Measurements from ENCODE around the gene RANBP1. TPM values are rescaled to one million over a fixed set of nuclear protein-coding genes. Genes with fewer than 3 reads are reported as not detected.

Gene RANBP1
- total RNA-seq, 1 experiment from 2014 or later = 522 TPM

DNA sequence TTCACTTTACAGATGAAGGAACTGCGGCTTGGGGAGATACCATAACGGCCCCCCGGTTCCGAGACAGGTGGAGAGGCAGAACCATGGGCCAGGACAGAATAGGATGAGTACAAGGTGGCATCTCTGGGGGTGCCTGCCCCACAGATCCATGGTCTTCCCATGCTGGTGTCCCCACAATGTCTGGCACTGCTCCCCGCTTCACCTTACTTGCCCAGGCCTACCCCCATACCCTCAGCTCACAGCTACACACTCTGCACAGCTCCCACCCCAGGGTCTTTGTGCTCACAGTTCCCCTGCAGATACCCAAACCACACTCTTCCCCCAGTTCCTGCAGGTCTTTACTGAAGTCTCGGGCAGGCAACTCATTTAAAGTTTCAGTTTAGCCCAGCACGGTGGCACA, 47.3 kb upstream of the RANBP1 start:
- Histone ChIP-seq H2BK12ac (ENCODE audit: insufficient read length, low read depth, low read length) (no peak overlapping the region), H2BK5ac (ENCODE audit: insufficient read length, low read length) (no peak overlapping the region), H4K5ac (ENCODE audit: insufficient read length, low read depth, low read length) (no peak overlapping the region), H3K9me3 (ENCODE audit: control insufficient read depth, low read depth, low read length) (no peaks in the 10 kb centered on the region), H4K8ac (replicated peaks; ENCODE audit: insufficient read length, low read depth, low read length) (no peak overlapping the region), H2BK20ac (ENCODE audit: low read depth, low read length, poor library complexity, severe bottlenecking) (no peak overlapping the region), H3K4me1 (ENCODE audit: insufficient read depth, low read length) (no peaks in the 10 kb centered on the region), H2AK5ac (ENCODE audit: insufficient read length, low read length) (no peak overlapping the region), H3K18ac (ENCODE audit: insufficient read length, low read depth, low read length) (no peak overlapping the region), H4K20me1 (ENCODE audit: control insufficient read depth, insufficient read depth, insufficient read length) (no peaks in the 10 kb centered on the region), H3K56ac (ENCODE audit: insufficient read length, low read depth, low read length) (no peak overlapping the region), H3K27ac (ENCODE audit: insufficient read length, low read depth, low read length) (no peak overlapping the region), H3T11ph (ENCODE audit: low read length) (no peak overlapping the region), H3K23me2 (ENCODE audit: insufficient read length, low read depth, low read length, poor library complexity, severe bottlenecking) (no peaks in the 10 kb centered on the region), H4K91ac (ENCODE audit: insufficient read length, low read depth, low read length) (no peak overlapping the region), H2BK120ac (ENCODE audit: low read depth, low read length, poor library complexity, severe bottlenecking) (no peak overlapping the region), H3K23ac (ENCODE audit: insufficient read length, low read depth, low read length) (no peak overlapping the region), H3K4me2 (ENCODE audit: insufficient read depth, insufficient read length, low read length) (no peak overlapping the region), H3K79me1 (ENCODE audit: insufficient read depth, low read depth, low read length, poor library complexity, severe bottlenecking) (no peaks in the 10 kb centered on the region), H2AFZ (ENCODE audit: low read length) (no peak overlapping the region), H3K4ac (ENCODE audit: low read depth, low read length) (no peak overlapping the region), H3K79me2 (ENCODE audit: insufficient read depth, low read length) (no peaks in the 10 kb centered on the region), H3K27me3 (ENCODE audit: insufficient read depth, low read length) (no peaks in the 10 kb centered on the region; the same call in 1 of the 2 replicates), H2BK15ac (ENCODE audit: low read depth, low read length) (no peak overlapping the region), H3K14ac (ENCODE audit: insufficient read depth, low read length) (no peak overlapping the region), H3K9ac (ENCODE audit: extremely low read depth, insufficient read length, low read length) (no peak overlapping the region)
- peak overlapping the region in 1 of 3 experiments; percentile 46; a peak in 1 of 7 replicates for H3K27ac Mint-ChIP-seq
- no peak for DNase-seq
- no peak overlapping the region for H3K4me3 Mint-ChIP-seq
- no peaks in the 10 kb centered on the region for H3K4me1 Mint-ChIP-seq
- WGBS (ENCODE audit: extremely low coverage, insufficient read length, low lambda C conversion rate) = no CpG with 5 or more reads among the region's 7 CpGs
- TF ChIP-seq, protein P1, sequence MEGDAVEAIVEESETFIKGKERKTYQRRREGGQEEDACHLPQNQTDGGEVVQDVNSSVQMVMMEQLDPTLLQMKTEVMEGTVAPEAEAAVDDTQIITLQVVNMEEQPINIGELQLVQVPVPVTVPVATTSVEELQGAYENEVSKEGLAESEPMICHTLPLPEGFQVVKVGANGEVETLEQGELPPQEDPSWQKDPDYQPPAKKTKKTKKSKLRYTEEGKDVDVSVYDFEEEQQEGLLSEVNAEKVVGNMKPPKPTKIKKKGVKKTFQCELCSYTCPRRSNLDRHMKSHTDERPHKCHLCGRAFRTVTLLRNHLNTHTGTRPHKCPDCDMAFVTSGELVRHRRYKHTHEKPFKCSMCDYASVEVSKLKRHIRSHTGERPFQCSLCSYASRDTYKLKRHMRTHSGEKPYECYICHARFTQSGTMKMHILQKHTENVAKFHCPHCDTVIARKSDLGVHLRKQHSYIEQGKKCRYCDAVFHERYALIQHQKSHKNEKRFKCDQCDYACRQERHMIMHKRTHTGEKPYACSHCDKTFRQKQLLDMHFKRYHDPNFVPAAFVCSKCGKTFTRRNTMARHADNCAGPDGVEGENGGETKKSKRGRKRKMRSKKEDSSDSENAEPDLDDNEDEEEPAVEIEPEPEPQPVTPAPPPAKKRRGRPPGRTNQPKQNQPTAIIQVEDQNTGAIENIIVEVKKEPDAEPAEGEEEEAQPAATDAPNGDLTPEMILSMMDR (conservative IDR thresholded peaks at IDR 0.05) = no peak
- no peaks in the 10 kb centered on the region for H3K36me3 Mint-ChIP-seq (ENCODE audit: insufficient read depth in 1 of 3, low read depth in 3 of 3)
- H3K27me3 Mint-ChIP-seq (ENCODE audit: low read depth) = peaks cover 32% of the 10 kb centered on the region
- H3K9me3 Mint-ChIP-seq = no peaks in the 10 kb centered on the region

All from H9 (cell line).